ENCODE results near the gene ATP7A.
"Not testable (repeated sequence)": the region's sequence is repeated elsewhere in the genome, so short reads cannot be mapped to it uniquely, and the experiment has no call there.

The ATP7A gene

GRCh38 chrX:78064152-78064551 lies 153.7 kb downstream of the ATP7A start:
- DNase-seq (ENCODE audit: low read depth) = no peak
- H3K4me3 ChIP-seq (ENCODE audit: low read length) = no peak overlapping the region
- no peak for TF ChIP-seq CTCF (IDR thresholded peaks at IDR 0.05; ENCODE audit: insufficient read depth, low read depth, low read length, missing control alignments)

GRCh38 chrX:78064698-78065601 lies 154.5 kb downstream of the ATP7A start:
- H3K4me3 ChIP-seq (ENCODE audit: low read length) = not testable (repeated sequence)
- peak; percentile 58 for DNase-seq (ENCODE audit: low read depth)

- peak; percentile 19 for DNase-seq (ENCODE audit: low read depth)
- TF ChIP-seq CTCF (IDR thresholded peaks at IDR 0.05; ENCODE audit: insufficient read depth, low read depth, low read length, missing control alignments) = no peak
- no peak overlapping the region for H3K4me3 ChIP-seq (ENCODE audit: low read length)
These were observed 155.6 kb downstream of the ATP7A start for GRCh38 chrX:78066110-78066509.

GRCh38 chrX:78071331-78071730 lies 160.8 kb downstream of the ATP7A start:
- DNase-seq (ENCODE audit: low read depth) = no peak
- no peak overlapping the region for H3K4me3 ChIP-seq (ENCODE audit: low read length)
- TF ChIP-seq CTCF (IDR thresholded peaks at IDR 0.05; ENCODE audit: insufficient read depth, low read depth, low read length, missing control alignments) = no peak

GRCh38 chrX:78073147-78074077 lies 162.9 kb downstream of the ATP7A start:
- H3K4me3 ChIP-seq (ENCODE audit: low read length); DNase-seq (ENCODE audit: low read depth): not testable (repeated sequence)

GRCh38 chrX:78074088-78074487 lies 163.6 kb downstream of the ATP7A start:
- no peak for TF ChIP-seq CTCF (IDR thresholded peaks at IDR 0.05; ENCODE audit: insufficient read depth, low read depth, low read length, missing control alignments)
- DNase-seq (ENCODE audit: low read depth) = no peak
- no peak overlapping the region for H3K4me3 ChIP-seq (ENCODE audit: low read length)

DNA sequence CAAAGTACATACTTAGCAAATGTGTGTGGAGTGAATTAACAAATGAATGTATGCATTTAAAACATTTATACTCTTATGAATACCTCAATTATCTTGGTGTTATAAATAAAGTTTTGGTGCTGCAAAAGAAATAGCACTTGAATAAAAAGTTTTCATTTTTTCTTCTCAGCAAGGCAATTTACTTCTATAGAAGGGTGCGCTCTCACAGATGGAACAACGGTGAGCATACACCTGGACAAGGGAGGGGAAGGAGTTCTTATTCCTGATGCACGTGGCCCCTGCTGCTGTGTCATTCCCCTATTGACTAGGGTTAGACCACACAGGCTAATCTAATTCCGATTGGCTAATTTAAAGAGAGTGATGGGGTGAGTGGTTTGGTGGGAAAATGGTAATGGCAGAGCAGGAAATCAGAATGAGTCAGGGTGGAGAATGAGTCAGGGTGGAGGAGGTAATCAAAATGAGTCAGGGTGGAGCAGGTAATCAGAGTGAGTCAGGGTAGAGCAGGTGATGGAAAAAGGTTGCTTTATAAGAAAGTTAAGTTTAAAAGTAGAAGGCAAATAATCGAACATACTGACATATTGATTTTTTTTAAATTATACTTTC lies 165.4 kb downstream of the ATP7A start:
- TF ChIP-seq CTCF (IDR thresholded peaks at IDR 0.05; ENCODE audit: insufficient read depth, low read depth, low read length, missing control alignments) = no peak
- DNase-seq (ENCODE audit: low read depth) = peak; percentile 40

GRCh38 chrX:78081413-78081812 lies 170.9 kb downstream of the ATP7A start:
- DNase-seq (ENCODE audit: low read depth); H3K4me3 ChIP-seq (ENCODE audit: low read length): not testable (repeated sequence)

More for the DNA sequence above, 165.4 kb downstream of the ATP7A start:
- no peak overlapping the region for H3K4me3 ChIP-seq (ENCODE audit: low read length)

Measured in epithelial cell of esophagus (primary cell).